Left forelimb (tissue), 1 donor: ENCODE measurements around the gene CYREN.
"Not testable (repeated sequence)": the region's sequence is repeated elsewhere in the genome, so short reads cannot be mapped to it uniquely, and the experiment has no call there.

Experiments
- DNase-seq: peaks from one replicate; pipeline ENCODE4 v3.0.0-alpha.2; 2018; ENCODE audit warnings: low spot score

The CYREN gene

GRCh38 chr7:135170274-135170997 is at the start of gene CYREN:
TSS of gene CYREN (minus strand) at chr7:135170707. CDS start at chr7:135168922, 1,785 bp downstream.
- DNase-seq: peak; percentile 94

- DNase-seq: no peak
These were observed 47.4 kb upstream of the CYREN start for GRCh38 chr7:135217645-135218509.

GRCh38 chr7:135215698-135216097 is 45.2 kb upstream of the CYREN start:
- no peak for DNase-seq

GRCh38 chr7:135215180-135215579 is 44.7 kb upstream of the CYREN start:
- no peak for DNase-seq

GRCh38 chr7:135213831-135214230 is 43.3 kb upstream of the CYREN start:
- no peak for DNase-seq

- not testable (repeated sequence) for DNase-seq
These were observed 41.6 kb upstream of the CYREN start for GRCh38 chr7:135211946-135212685.

- DNase-seq: peak; percentile 99
These were observed 40.9 kb upstream of the CYREN start, which contains the start of gene WDR91 for GRCh38 chr7:135211179-135211945. TSS of gene WDR91 (minus strand) at chr7:135211526. CDS start at chr7:135211502, 24 bp downstream.

GRCh38 chr7:135210888-135211178 is 40.3 kb upstream of the CYREN start:
- DNase-seq: peak; percentile 73

- no peak for DNase-seq
These were observed 38.8 kb upstream of the CYREN start for GRCh38 chr7:135209225-135209834.

- DNase-seq: no peak
These were observed 37.7 kb upstream of the CYREN start for GRCh38 chr7:135208102-135208793.

- no peak for DNase-seq
These were observed 37.0 kb upstream of the CYREN start for GRCh38 chr7:135207406-135208101.

GRCh38 chr7:135206941-135207391 is 36.5 kb upstream of the CYREN start:
- DNase-seq: no peak

GRCh38 chr7:135205850-135206249 is 35.3 kb upstream of the CYREN start:
- no peak for DNase-seq

- no peak for DNase-seq
These were observed 34.4 kb upstream of the CYREN start for GRCh38 chr7:135204876-135205275.

- DNase-seq: no peak
These were observed 33.8 kb upstream of the CYREN start for GRCh38 chr7:135204341-135204749.

- no peak for DNase-seq
These were observed 30.8 kb upstream of the CYREN start for GRCh38 chr7:135201350-135201749.

- no peak for DNase-seq
These were observed 30.4 kb upstream of the CYREN start for GRCh38 chr7:135200821-135201331.

GRCh38 chr7:135199439-135199838 is 28.9 kb upstream of the CYREN start:
- DNase-seq: no peak

GRCh38 chr7:135197906-135198655 is 27.6 kb upstream of the CYREN start:
- DNase-seq: no peak
